Measurements from ENCODE around the gene NUDT2. TPM values are rescaled to one million over a fixed set of nuclear protein-coding genes. Genes with fewer than 3 reads are reported as not detected.

Gene NUDT2
- total RNA-seq, 1 donor from 2014 or later, result 32.9 TPM

DNA sequence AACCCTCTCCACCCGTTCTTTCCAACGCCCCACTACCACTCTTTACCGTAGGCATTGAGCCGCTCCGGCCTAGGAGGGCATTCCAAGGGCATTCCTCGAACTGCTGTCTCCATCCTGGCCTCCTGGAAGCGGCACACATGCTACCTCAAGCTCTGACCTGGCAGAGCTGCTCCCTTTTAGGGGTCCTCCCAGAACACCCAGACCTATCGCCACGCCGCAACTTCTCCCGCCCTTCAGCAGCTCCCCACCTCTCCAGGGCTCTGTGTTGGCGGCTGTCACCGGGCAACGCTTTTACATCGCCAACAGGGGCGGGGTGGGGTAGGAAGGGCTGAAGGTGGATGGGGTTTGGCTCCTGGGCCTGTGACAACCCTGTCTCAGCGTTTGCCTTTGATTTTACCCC is 52.0 kb downstream of the NUDT2 start:
- H3K4me1 ChIP-seq (ENCODE audit: control insufficient read depth in 3 of 3, insufficient read depth in 3 of 3, low read length in 3 of 3), result peaks cover 26 to 33% (median 29%) of the 10 kb centered on the region in 3 donors
- peak overlapping the region; percentile 75 to 87 (median 85) for H3K4me3 ChIP-seq (ENCODE audit: low read length in 3 of 3)
- H3K36me3 ChIP-seq (ENCODE audit: control insufficient read depth in 3 of 3, insufficient read depth in 3 of 3, low read length in 3 of 3), result no peaks in the 10 kb centered on the region
- peak overlapping the region; percentile 75 to 84 (median 83) for H3K9ac ChIP-seq (ENCODE audit: low read depth in 1 of 3, low read length in 3 of 3)
- no peaks in the 10 kb centered on the region for H3K9me3 ChIP-seq (ENCODE audit: control insufficient read depth in 3 of 3, low read length in 3 of 3)
- no peaks in the 10 kb centered on the region for H3K27me3 ChIP-seq (ENCODE audit: control insufficient read depth in 3 of 3, insufficient read depth in 3 of 3, low read length in 3 of 3)
- H3K27ac ChIP-seq (ENCODE audit: low read depth, low read length), result no peak overlapping the region

DNA sequence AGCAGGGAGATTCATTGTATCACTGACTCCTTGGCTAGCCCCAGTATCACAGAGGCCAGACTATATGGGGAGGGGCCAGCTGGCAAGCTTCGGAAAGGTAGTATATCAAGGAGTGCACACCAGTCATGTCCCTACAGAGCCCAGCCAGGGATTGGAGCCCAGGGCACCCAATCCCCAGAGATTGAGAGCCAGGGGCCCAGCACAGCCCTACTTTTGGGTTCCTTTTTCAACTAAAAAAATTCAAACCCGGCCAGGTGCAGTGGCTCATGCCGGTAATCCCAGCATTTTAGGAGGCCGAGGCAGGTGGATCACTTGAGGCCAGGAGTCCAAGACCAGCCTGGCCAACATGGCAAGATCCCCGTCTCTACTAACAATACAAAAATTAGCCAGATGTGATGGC is 52.7 kb downstream of the NUDT2 start:
- H3K27ac ChIP-seq (ENCODE audit: low read depth, low read length), result no peak overlapping the region
- no peaks in the 10 kb centered on the region for H3K27me3 ChIP-seq (ENCODE audit: control insufficient read depth in 3 of 3, insufficient read depth in 3 of 3, low read length in 3 of 3)
- no peaks in the 10 kb centered on the region for H3K36me3 ChIP-seq (ENCODE audit: control insufficient read depth in 3 of 3, insufficient read depth in 3 of 3, low read length in 3 of 3)
- H3K9ac ChIP-seq (ENCODE audit: low read depth in 1 of 3, low read length in 3 of 3), result no peak overlapping the region
- H3K4me1 ChIP-seq (ENCODE audit: control insufficient read depth in 3 of 3, insufficient read depth in 3 of 3, low read length in 3 of 3), result peaks cover 26 to 28% (median 27%) of the 10 kb centered on the region in 3 donors
- H3K4me3 ChIP-seq (ENCODE audit: low read length in 3 of 3), result no peak overlapping the region
- H3K9me3 ChIP-seq (ENCODE audit: control insufficient read depth in 3 of 3, low read length in 3 of 3), result no peaks in the 10 kb centered on the region

DNA sequence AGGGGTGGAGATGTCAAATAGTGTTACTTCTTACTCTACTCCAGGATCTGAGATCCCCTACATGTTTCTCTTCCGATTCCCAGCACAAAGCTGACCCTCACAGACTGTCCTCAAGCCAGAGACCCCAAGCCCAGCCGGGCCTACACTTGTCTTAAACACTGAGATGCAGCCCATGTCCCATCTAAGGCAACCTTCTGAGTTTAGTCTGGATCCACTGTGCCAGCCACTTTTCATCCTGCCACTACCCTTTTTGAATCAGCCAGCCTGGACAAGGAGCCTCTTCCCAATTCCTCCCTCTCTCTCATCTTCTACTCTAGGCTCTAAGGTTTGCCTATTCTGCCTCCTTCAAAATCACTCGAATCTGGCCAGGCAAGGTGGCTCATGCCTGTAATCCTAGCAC is 53.5 kb downstream of the NUDT2 start:
- no peak overlapping the region for H3K27ac ChIP-seq (ENCODE audit: low read depth, low read length)
- peaks cover 22 to 24% (median 22%) of the 10 kb centered on the region in 3 donors for H3K4me1 ChIP-seq (ENCODE audit: control insufficient read depth in 3 of 3, insufficient read depth in 3 of 3, low read length in 3 of 3)
- no peaks in the 10 kb centered on the region for H3K9me3 ChIP-seq (ENCODE audit: control insufficient read depth in 3 of 3, low read length in 3 of 3)
- no peaks in the 10 kb centered on the region for H3K36me3 ChIP-seq (ENCODE audit: control insufficient read depth in 3 of 3, insufficient read depth in 3 of 3, low read length in 3 of 3)
- no peak overlapping the region for H3K9ac ChIP-seq (ENCODE audit: low read depth in 1 of 3, low read length in 3 of 3)
- H3K27me3 ChIP-seq (ENCODE audit: control insufficient read depth in 3 of 3, insufficient read depth in 3 of 3, low read length in 3 of 3), result no peaks in the 10 kb centered on the region
- H3K4me3 ChIP-seq (ENCODE audit: low read length in 3 of 3), result no peak overlapping the region

DNA sequence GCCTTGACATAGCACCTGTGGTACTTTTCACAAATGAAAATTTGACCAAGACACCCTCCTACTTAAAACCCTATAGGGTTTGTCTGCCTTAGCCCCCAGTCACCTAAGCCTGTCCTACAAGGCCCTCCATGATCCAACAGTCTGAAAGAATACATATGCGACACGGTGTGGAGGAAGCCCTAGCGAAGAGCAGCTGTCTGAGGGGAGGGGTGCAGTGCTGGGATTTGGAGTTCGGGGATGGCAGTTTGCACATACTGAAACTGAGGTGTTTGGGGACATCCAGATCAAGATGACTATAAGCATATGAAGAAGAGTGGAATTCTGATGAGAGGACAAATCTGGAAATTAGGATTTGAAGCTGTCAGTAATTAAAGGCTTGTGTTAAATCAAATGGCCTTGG is 54.5 kb downstream of the NUDT2 start:
- no peaks in the 10 kb centered on the region for H3K9me3 ChIP-seq (ENCODE audit: control insufficient read depth in 3 of 3, low read length in 3 of 3)
- no peak overlapping the region for H3K9ac ChIP-seq (ENCODE audit: low read depth in 1 of 3, low read length in 3 of 3)
- peaks cover 22 to 24% (median 22%) of the 10 kb centered on the region in 3 donors for H3K4me1 ChIP-seq (ENCODE audit: control insufficient read depth in 3 of 3, insufficient read depth in 3 of 3, low read length in 3 of 3)
- H3K27ac ChIP-seq (ENCODE audit: low read depth, low read length), result no peak overlapping the region
- H3K27me3 ChIP-seq (ENCODE audit: control insufficient read depth in 3 of 3, insufficient read depth in 3 of 3, low read length in 3 of 3), result no peaks in the 10 kb centered on the region
- no peak overlapping the region for H3K4me3 ChIP-seq (ENCODE audit: low read length in 3 of 3)
- H3K36me3 ChIP-seq (ENCODE audit: control insufficient read depth in 3 of 3, insufficient read depth in 3 of 3, low read length in 3 of 3), result no peaks in the 10 kb centered on the region

DNA sequence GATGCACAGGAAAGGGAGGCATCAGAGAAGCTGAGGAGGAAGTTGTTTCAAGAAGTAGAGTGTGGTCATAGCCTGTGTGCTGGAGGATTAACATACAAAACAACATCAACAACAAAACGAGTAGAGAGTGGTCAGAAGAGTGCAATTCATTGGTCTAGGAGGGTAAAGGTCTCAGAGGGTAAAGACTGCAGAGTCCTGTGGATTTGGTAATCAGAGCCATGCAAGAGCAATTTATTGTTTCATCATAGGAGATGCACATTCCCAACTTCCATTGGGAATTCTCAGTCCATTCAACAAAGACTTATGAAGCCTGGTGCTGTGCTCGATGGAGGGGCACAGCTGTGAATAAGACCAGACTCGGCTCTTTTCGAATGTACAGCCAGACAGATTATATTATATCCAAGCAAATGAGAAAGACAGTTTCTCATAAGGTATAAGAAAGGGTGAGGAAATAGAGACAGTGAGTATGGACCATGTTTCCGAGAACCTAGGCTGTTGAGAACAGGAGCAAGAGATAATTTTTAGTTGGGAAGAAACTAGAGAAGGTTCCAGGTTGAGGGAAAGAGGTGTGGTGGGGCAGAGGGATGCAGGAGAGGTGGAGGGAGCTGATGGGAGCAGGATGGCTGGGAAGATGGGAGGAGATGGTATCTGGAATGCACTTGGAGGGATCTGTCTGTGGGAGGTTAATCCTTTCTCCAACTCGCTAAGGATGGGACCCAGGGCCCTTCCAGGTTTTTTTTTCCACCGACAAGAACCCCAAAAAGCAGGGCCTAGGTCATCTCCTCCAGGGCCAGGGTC is 55.2 kb downstream of the NUDT2 start:
- Histone ChIP-seq H3K4me3 (ENCODE audit: low read length in 3 of 3) (no peak overlapping the region), H3K27me3 (ENCODE audit: control insufficient read depth in 3 of 3, insufficient read depth in 3 of 3, low read length in 3 of 3) (no peaks in the 10 kb centered on the region), H3K36me3 (ENCODE audit: control insufficient read depth in 3 of 3, insufficient read depth in 3 of 3, low read length in 3 of 3) (no peaks in the 10 kb centered on the region), H3K4me1 (ENCODE audit: control insufficient read depth in 3 of 3, insufficient read depth in 3 of 3, low read length in 3 of 3) (peaks cover 16 to 18% (median 17%) of the 10 kb centered on the region in 3 donors), H3K9ac (ENCODE audit: low read depth in 1 of 3, low read length in 3 of 3) (no peak overlapping the region), H3K27ac (ENCODE audit: low read depth, low read length) (no peak overlapping the region), H3K9me3 (ENCODE audit: control insufficient read depth in 3 of 3, low read length in 3 of 3) (no peaks in the 10 kb centered on the region)

DNA sequence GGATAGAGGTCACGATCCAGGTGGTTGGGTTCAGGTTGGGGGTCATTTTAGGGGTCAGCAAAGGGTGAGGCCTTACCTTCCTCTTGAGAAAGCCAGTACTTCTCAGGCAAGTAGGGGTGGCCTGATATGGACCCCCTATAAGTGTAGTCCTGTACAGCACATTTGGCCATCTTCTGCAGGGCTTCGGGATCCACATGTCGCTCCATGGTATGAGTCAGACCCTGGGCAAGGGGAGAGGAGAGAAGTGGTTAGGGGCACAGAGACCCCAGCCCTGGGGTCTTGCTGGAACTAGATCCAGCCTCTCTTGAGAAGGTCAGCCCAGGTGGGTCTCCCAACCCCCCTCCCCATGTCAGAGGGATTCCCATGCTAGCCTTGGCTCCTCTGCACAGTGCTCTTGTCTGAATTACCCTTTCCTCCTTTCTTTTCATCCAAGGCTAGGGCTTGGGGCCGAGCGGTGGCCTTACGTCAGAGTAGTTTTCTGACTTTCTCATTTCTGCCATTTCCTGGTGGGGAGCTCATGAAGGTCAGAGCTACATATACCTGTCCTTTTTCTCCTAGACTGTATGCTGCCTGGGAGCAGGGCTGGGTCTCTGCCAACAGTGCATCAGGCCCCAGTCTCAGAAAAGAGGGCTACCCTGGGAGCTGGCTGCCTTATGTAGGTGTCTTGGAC is 56.3 kb downstream of the NUDT2 start:
- no peak overlapping the region for H3K9ac ChIP-seq (ENCODE audit: low read depth in 1 of 3, low read length in 3 of 3)
- no peak overlapping the region for H3K4me3 ChIP-seq (ENCODE audit: low read length in 3 of 3)
- H3K27me3 ChIP-seq (ENCODE audit: control insufficient read depth in 3 of 3, insufficient read depth in 3 of 3, low read length in 3 of 3), result no peaks in the 10 kb centered on the region
- no peaks in the 10 kb centered on the region for H3K36me3 ChIP-seq (ENCODE audit: control insufficient read depth in 3 of 3, insufficient read depth in 3 of 3, low read length in 3 of 3)
- no peak overlapping the region for H3K27ac ChIP-seq (ENCODE audit: low read depth, low read length)
- H3K9me3 ChIP-seq (ENCODE audit: control insufficient read depth in 3 of 3, low read length in 3 of 3), result no peaks in the 10 kb centered on the region
- peaks cover 6 to 7% (median 6%) of the 10 kb centered on the region in 3 donors for H3K4me1 ChIP-seq (ENCODE audit: control insufficient read depth in 3 of 3, insufficient read depth in 3 of 3, low read length in 3 of 3)

DNA sequence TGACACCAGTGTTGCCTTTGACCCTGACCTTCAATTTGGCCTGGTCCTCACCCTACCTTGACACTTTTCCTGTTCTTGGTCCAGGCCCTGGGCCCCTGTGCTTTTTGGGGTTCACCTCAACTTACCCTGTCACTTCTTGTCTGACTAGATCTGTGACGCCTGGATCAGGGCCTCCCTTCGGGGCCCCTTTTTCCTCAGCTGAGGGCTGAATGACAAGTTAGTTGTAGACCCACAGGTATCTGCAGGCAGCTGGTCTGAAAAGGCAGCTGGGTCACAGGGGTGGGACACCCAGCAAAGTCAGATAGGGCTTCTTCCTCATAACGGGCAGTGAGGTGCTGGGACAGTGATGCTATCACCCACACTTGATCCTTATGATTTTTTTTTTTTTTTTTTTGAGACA is 57.3 kb downstream of the NUDT2 start:
- H3K27ac ChIP-seq (ENCODE audit: low read depth, low read length), result no peak overlapping the region
- no peaks in the 10 kb centered on the region for H3K9me3 ChIP-seq (ENCODE audit: control insufficient read depth in 3 of 3, low read length in 3 of 3)
- H3K36me3 ChIP-seq (ENCODE audit: control insufficient read depth in 3 of 3, insufficient read depth in 3 of 3, low read length in 3 of 3), result no peaks in the 10 kb centered on the region
- no peak overlapping the region for H3K9ac ChIP-seq (ENCODE audit: low read depth in 1 of 3, low read length in 3 of 3)
- H3K27me3 ChIP-seq (ENCODE audit: control insufficient read depth in 3 of 3, insufficient read depth in 3 of 3, low read length in 3 of 3), result no peaks in the 10 kb centered on the region
- H3K4me3 ChIP-seq (ENCODE audit: low read length in 3 of 3), result no peak overlapping the region
- H3K4me1 ChIP-seq (ENCODE audit: control insufficient read depth in 3 of 3, insufficient read depth in 3 of 3, low read length in 3 of 3), result no peaks in the 10 kb centered on the region

DNA sequence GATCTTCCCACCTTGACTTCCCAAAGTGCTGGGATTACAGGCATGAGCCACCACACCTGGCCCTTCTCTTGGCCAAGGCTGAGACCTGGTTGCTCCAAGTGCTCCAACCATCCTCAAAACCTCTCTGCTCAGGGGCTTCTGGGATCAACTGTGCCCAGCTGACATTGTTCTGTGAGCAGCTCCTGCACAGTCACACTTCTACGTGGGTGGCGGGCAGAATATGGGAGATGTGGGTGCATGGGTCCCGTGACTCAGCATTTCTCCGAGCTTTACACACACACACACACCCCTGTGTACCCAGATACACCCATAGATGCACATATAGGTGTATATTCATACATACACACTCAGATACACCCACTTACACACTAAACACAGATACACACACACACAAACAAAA is 57.9 kb downstream of the NUDT2 start:
- Histone ChIP-seq H3K4me3 (ENCODE audit: low read length in 3 of 3) (no peak overlapping the region), H3K36me3 (ENCODE audit: control insufficient read depth in 3 of 3, insufficient read depth in 3 of 3, low read length in 3 of 3) (no peaks in the 10 kb centered on the region), H3K27me3 (ENCODE audit: control insufficient read depth in 3 of 3, insufficient read depth in 3 of 3, low read length in 3 of 3) (no peaks in the 10 kb centered on the region)

DNA sequence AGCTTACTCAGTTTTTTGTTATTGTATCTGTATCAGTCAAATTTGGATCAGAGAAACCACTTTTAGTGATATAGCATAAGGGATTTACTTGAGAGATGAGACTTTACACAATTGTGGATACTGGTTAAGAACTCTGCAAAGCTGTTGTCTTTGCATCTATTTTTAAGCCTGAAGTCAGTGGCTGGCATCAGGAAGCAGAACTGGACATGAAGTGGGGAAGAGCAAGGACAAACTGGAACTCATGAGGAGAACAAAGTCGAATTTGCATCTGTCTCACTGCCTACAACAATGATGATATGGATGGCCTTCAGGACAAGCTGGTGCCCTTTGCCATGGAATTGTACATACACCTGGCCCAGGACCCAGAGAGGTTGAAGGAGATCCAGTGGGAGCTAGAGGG is 63.1 kb downstream of the NUDT2 start:
- H3K9ac ChIP-seq (ENCODE audit: low read depth in 1 of 3, low read length in 3 of 3), result no peak overlapping the region
- no peaks in the 10 kb centered on the region for H3K27me3 ChIP-seq (ENCODE audit: control insufficient read depth in 3 of 3, insufficient read depth in 3 of 3, low read length in 3 of 3)
- peaks cover 0 to 5% (median 0%) of the 10 kb centered on the region in 3 donors for H3K4me1 ChIP-seq (ENCODE audit: control insufficient read depth in 3 of 3, insufficient read depth in 3 of 3, low read length in 3 of 3)
- H3K9me3 ChIP-seq (ENCODE audit: control insufficient read depth in 3 of 3, low read length in 3 of 3), result no peaks in the 10 kb centered on the region
- peaks cover 0 to 2% (median under 1%) of the 10 kb centered on the region in 3 donors for H3K36me3 ChIP-seq (ENCODE audit: control insufficient read depth in 3 of 3, insufficient read depth in 3 of 3, low read length in 3 of 3)
- H3K4me3 ChIP-seq (ENCODE audit: low read length in 3 of 3), result no peak overlapping the region
- H3K27ac ChIP-seq (ENCODE audit: low read depth, low read length), result no peak overlapping the region

More for the DNA sequence above, 57.9 kb downstream of the NUDT2 start:
- Histone ChIP-seq H3K27ac (ENCODE audit: low read depth, low read length) (no peak overlapping the region), H3K9me3 (ENCODE audit: control insufficient read depth in 3 of 3, low read length in 3 of 3) (no peaks in the 10 kb centered on the region), H3K4me1 (ENCODE audit: control insufficient read depth in 3 of 3, insufficient read depth in 3 of 3, low read length in 3 of 3) (no peaks in the 10 kb centered on the region), H3K9ac (ENCODE audit: low read depth in 1 of 3, low read length in 3 of 3) (no peak overlapping the region)
